NCI-H1694 treated with DMSO at 0.1 percent for 48 hours (cell line): ENCODE measurements around the gene TRABD2B.

Experiments
- DNase-seq: peaks from one replicate; lab custom pipeline; 2025; lab: John Stamatoyannopoulos, UW

Gene TRABD2B

DNA sequence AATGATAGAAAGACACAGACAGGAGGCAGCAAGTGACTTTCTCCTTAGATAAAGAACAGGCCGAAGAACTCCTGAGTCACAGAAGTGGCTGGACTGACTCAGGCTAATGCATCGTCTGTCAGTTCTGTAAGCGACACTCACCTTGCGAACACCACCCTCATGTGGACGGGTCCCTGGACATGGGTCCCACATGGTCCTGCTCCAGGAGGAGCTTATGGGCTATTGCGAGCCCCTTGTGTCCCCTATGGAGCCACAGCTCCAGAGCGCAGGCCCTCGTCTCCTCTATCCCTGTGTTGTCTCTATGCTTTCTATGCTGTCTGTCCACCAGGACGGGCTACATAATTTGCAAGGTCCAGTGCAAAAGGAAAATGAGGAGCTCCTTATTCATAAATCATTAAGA is 85.8 kb downstream of the TRABD2B start:
- no peak for DNase-seq

DNA sequence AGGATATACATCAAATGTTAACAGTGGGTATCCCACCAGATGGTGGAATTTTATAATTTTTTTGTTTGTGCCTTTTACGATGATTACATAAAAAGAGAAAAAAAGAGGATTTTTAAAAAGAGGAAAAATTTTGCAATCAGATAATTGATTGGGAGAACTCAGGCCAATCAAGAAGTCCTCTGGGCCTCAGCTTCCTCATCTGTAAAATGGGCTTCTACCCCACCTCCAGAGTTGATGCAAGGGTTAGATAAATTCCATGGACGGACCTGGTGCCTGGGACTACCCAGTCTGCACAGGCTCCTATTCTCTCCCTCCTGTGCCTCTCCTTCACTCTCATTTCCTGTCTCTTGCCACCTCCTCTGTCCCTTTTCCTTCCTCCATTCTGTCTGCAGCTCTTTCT is 88.9 kb downstream of the TRABD2B start:
- DNase-seq, result no peak

DNA sequence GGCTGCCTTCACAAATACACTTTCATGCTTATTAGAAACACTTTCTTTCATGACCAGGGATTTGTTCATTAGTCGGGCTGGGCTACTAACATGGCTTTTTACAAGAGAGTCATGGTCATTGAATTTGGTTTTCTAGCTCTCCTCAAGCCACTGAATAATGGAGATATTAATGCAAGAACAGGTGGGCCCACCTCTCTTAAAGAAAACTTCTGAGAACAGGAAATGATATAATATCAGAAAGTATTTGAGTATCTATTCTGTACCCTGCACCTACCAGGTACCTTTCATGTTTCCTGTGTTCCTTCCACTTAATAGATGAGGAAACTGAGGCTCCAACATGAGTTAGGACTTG is 90.0 kb downstream of the TRABD2B start:
- DNase-seq, result no peak

DNA sequence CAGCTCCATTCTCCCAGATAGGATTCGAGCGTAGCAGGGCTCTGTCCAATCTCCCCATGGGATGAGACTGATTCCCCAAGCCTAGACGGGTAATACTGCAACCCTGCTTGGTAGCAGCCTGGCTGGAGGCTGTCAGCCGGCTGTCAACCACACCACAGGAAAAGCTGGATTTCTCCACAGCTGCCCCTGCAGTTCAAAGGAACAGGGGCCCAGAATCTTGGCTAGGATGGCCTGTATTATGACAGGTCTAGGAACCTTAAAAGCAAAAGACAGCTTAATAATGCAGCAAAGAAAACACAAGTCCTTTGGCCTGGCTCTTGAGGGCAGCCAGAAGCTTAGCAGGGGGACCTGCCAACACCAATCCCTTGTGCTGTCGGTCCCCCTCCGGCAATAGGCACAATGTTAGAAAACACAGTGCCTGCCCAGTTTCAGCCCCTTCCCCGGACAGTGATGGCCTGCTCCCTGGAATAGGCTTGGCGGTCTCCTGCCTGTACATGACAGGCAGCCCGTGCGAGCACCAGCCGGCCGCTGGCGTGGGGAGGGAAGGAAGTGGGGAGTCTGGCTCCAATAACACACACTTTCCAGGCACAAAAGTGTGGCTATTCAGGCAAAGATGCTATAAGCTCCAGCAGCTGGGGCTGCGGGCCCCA is 90.5 kb downstream of the TRABD2B start:
- DNase-seq, result no peak

DNA sequence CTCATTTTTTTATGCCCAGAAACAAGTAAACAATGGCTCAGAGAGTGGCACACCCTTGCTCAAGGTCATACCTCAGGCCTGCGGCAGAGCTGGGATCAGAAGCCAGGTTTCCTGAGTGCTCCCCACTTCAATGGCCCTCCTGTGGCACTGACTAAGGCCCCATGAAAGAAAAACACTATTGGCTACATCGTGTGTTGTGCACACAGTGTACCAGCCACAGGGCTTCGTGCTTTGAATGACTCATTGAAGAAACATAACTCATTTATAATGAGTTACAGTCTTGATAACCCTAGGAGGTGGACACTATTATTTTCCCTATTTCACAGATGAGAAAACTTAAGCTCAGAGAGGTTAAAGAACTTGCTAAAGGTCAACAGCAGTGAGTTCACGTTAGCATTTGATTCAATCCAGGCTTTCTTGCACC is 91.2 kb downstream of the TRABD2B start:
- DNase-seq, result no peak

DNA sequence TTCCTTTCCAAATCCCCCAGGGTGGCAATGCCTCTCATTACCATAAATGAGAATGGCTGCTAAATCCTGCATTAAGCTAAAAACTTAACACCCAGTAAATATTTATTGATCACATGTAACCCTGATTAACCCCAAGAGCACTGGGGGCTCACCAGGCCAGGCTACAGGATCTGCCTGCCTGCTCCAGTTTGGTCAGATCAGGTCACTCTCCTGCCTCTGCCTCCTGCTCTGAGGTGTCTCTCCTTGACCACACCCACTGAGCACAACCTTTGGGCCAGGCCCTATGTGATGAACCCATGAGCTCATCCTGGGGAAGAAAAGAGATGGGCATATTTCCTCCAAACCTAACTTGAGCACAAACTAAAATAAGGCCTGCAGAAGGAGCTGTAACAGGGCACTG is 93.5 kb downstream of the TRABD2B start:
- DNase-seq, result no peak

DNA sequence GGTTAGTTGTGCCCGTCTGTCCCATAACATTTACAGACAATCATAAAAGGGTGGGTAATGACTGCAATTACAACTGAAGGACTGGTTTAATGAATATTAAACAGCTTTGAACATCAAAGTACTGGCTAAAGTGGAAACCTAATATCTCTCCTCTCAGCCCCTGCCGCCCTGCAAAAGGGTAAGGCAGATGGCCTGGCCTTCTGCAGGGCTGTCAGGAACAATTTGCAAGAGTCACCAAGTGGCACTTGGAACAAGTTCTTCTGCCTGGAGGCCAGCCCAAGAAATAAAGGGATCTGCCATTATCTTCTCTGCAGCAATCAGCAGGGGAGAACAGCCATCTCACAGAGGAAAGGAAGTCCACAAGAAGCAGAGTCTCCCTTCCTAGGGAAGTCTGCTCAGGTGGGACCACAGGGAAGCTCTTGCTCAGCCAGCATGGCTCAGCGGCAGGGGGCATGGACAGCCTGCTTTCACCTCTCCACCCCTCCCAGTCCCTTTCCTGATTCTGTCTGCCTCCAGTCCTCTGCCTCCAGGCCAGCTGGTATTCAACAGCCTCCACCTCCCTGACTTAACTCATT is 96.1 kb downstream of the TRABD2B start:
- DNase-seq, result no peak

DNA sequence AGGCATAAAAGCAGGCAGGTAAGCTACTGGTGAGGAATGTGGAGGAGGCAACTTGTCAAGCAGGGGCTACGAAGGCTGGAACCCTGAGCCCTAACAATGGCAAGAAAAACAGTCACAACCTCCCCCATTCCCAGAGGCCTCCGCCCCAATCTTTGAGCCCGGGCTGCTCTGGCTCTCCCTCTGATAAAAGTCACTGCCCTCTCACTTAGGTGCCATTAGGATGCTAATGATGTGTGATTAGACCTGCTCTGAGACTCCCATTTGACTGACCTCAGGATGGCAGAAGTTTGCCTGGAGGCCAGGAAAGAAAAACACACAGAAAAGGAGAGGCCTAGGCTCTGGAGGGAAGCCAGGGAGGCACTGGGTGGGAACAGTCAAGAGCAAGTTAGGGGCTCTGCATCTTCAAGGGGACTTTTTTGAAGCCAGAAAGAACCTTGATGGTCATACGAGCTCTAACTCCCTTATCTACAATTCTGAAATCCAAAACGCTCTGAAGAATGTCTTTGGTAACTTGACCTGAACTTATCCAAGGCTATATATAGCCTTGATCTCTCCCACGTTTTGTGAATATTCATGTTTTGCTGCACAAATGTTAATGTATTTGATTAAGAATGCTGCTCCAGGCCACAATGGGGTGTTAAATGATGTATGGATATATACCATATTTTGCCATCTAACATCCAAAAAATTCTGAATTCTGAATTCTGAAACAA is 98.9 kb downstream of the TRABD2B start:
- DNase-seq, result no peak

DNA sequence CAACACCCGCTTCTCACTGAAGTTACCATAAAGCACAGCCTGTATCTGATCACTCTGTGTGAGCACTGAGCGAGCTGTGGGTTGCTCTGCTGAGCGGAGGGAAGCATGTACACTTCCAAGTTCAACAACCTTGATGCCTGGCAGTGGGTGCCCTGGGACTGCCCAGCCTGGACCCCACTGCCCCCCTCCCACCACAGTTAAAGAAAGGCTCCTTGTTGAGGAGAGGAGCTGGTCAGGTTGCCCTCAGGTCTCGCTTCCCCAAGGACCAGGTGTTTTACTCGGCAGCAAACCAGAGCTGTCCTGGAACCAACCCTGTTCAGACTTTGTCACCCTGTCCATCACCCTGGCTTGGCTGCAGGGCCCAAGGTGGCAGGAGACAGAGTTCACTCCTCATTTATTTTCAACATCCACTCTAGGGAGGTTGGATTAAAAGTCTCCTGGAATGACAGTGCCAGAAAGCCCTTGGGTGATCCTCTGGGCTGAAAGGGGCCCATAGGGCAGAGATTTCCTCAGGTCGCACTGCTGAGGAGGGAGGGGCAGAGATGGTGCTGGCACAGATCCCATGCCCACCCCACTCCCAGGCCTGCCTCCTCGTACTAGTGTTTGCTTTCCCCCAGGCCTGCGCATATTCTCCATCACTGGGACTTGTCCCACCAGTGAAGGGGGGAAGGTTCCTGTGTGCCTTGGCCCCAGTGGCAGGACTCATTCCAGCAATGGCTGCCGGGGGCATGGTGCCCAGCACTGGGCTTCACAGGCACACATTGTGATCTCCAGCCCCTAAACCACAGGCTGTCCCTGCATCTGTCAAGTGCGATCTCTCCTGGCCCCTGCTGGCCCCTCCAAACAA is 101.7 kb downstream of the TRABD2B start:
- DNase-seq, result no peak

DNA sequence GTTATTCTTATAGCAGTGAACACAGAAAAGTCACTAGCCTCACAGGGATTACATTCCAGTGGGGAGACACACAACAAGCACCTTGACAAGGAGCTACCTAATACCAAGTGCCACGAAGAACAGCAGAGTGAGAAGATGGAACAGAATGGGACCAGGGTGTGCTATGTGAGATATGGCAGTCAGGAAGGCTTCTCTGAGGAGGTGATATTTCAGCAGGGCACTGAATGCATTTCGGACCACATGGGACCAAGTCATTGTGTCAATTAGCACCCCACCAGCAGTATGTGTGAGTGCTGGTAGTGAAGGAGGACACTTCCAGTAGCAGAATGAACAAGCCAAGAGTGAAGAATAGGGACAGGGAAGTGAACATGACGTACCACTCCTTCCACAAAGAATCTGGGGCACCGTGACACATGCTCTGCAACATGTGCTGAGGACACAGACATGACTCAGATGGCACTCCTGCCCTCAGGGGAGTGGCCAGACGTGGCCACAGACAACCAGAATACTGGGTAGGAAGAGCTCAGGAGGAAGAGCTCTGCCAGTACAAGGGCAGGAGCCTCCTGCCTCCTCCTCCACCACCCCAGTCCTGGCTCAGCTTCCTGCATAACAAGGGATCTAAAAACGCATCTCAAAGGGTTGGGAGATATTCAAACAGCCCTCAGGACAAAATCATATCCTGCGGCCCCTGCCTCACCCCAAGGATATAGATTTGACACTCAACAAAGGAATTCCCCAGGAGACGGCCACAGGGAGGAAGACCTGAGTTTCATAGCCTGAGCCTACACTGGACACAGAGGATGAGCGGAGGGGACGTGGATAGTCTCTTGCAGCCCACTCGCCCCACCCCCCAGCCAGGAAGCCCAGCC is 102.5 kb downstream of the TRABD2B start:
- DNase-seq, result no peak

DNA sequence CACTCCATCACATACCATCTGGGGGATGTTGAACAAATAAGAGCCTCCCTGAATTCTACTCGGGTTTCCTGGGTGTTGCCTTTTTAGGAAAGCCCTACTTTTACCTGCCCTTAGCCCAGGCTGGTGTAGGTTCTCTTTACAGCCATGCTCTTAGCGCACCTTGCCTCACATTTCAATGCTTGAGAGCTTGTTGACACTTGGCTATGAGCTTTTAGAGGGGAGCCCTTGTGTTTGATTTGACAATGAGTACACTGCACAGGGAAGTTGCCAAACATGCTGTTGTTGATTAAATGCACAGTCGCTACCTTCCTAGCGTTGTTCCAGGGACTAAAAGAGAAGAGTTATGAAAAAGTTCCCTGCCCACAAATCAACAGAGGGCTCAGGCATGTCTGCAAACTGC is 103.8 kb downstream of the TRABD2B start:
- no peak for DNase-seq

DNA sequence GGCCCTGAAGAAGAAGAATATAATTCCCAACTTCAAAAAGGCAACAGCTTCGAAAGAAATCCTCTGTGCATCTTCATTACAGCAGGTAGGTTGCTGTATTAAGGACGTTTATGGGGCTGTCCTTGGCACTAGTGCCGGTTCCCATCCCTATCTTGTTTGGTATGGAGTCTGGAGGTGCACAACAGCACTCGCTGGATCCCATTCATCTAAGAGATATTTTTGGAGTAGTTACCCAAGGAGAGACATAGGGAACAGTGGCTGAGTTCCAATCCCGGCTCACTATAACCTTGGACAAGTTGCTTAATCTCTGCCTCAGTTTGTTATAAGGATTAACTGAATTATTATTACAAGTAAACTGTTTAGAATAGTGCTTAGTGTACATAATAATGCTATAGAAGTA is 106.4 kb downstream of the TRABD2B start:
- no peak for DNase-seq

DNA sequence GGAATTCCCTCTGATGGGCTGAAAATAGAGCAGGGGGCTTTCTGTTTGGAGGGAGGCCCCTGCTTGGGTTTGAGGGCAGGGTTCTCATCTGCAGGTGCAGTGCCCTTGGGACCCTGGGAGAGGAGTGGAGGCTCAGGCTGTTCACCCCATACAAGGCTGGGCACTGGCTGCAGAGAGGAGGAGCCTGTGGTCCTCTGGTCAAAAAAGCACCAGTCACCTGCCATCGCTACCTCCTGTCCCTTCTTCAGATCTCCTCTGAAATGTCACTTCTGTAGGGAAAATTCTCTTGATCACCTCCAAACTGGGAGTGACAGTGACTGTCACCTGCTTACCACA is 108.9 kb downstream of the TRABD2B start:
- no peak for DNase-seq

DNA sequence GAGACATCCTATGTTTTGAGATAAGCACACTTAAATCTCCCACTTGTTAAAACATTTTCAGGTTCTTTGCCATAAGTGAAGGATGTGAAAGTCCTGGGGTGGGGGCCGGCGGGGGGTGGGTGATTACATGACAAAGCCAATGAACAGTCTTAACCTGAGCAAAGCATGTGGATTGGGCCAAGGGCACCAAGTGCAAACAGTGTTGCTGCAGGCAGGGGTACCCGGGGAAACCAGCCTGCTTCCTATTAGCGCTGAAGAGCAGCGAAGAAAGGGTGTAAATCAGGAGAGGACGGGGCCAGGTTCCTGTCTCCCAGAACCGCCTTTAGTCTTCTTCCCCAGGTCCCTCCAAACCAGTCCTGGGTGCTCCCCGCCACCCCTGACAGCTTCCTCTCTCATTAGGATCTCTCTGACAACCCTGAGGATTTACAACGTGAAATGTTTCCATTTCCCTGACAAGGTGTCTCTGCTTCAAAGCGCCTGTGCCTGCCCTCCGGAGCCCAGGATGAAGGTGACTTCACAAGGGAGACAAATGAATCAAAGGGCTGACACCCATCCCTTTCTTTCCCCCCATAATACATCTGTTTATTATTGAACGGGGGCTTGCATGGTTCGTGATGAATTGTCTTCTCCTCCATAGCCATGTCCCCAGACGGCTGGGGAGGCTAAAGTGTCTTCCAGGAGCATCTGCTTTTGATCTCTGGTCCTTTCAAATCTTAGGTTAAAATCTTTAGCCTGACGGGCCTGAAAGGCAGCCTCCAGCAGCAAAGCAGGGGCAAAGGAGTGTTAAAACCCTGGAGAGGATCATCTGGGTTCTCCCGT is 109.5 kb downstream of the TRABD2B start:
- no peak for DNase-seq

DNA sequence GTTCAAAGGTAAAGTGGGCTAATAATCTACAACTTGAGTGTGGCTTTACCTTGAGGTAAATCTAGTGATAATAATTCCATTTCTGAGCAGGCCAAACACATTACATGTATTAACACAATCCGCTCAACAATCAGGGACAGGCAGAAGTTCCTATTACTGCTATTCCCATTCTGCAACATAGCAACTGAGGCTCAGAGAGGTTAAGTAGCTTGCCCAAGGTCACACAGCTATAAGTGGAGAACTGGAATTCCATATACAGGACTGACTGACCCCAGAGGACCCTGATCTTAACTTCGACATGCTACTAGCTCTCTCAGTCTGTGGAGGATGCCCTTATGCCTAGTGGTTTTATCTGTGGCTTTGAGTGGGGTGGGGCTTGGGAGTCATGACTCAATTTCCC is 110.1 kb downstream of the TRABD2B start:
- no peak for DNase-seq

DNA sequence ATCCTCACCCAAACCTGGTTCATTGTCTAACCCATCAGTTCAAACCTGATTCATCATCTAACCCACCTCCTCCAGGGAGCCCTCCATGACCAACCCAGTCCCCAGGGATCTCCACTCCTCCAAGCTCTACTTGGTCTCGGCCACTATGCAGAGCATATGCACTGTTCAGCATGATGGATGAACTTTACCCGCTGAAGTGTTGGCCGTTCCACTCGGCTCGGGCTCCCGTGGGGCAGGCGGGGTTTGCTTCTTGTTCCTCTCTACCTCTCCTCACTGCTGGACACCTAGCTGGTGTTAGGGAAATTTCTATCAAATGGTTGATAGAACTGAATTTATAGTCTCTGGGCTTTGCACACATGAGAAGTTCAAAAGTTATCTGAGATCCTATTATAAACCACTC is 111.0 kb downstream of the TRABD2B start:
- DNase-seq, result no peak

DNA sequence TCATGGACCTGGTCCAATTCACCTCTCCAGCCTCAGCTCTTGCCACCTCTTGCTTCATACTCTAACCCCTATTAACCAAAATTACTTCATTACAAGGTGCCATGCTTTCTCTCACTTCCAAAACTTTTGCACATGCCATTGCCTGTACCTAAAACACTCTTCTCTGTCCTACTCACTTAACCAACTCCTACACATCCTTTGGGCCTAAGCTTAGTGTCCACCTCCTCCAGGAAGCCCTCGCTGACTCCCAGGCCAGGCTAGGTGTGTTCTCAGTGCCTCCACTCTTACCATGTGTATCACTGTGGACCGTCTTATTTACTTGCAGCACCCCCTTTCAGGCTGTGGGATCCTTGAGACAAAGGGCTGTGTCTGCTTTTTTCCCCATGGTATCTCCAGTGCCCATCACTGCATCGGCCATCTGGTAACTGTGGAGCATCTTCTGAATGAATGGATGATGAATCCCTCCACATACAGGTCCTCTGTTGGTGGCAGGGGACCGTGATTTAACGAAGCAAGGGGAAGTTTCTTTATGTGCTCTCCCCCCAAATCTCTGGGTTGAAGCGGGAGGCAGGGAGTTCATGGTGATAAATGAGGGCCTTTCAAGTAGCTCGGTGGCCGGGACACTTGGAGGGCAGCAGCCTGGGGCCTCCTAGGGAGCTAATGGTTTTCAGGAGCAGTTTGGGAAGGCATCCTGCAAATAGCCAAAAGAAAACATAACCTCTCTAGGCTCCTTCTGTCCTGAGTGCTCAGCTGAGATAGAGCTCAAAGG is 111.9 kb downstream of the TRABD2B start:
- no peak for DNase-seq

DNA sequence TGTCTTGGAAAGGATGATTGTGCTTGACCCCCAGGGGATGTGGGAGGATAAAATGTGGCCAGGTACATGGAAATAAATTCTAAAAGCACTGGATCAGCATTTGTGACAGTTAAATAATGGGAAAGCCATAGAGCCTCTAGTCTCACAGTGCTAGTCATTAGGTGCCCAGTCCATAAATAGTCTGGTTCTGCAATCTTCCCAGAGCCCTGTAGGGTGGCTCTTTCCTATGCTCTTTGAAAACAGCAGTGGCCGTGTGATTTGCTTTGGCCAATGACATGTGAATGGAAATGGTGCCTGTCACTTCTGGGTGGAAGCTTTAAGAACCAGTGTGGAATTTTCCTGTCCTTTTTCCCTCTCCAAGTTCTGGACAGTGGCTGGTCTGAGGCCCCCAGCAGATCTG is 113.2 kb downstream of the TRABD2B start:
- no peak for DNase-seq

DNA sequence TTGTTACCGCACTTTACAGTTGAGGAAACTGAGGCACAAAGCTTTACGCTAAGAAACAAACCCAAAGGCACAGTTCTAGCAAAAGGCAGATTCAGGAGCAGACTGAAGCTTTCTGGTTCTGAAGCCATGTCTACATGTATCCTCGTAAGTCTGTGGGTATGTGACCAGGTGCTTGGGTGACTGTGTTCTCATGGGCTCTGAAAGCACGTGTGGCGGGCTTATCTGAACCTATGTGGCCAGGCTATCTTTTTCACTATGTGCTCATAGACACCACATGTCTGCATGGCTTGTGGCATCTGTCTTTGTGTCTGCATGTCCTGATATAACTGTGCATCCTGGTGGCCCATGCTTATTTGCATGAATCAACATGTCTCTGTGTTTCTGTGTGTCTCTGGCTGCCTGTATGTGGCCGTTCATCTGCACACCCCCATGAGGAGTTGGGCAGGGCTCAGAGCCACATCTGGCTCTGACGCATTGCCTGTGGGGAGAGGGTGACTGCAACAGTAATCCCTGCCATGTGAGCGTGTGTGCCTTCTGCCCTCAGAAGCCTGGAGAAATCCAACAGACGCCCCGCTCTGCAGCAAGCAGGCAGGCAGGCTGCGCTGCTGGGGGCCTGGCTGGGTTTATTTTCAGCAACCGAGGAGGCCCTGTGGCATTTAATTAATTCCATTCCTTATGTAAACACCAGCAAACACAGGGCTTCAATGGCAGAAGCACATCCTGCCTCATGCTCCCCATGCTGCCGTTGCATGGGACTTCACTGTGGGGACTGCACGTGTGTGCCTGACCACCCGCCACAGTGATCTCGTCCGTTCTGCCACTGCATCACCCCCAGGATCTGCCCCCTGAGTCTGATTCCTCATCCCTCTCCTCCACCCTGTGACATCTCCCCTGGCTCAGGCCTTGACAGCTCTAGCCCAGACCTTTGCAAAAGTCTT is 115.4 kb downstream of the TRABD2B start:
- peak; percentile 76 for DNase-seq
